A375 (cell line): ENCODE results near the gene LTF. TPM values are rescaled to one million over a fixed set of nuclear protein-coding genes. Genes with fewer than 3 reads are reported as not detected.

Experiments used
- total RNA-seq: library from RNA; depleted of rRNA; stranded (reverse); fragments of >200 nt; shearing (Covaris generic); gene quantifications from 2 replicates; pipeline ENCODE4 v1.2.3, GENCODE V29; 2014; rRNA removed

The LTF gene
- 0.04 TPM in 1 of 2 replicates, not detected in the other for total RNA-seq

DNA sequence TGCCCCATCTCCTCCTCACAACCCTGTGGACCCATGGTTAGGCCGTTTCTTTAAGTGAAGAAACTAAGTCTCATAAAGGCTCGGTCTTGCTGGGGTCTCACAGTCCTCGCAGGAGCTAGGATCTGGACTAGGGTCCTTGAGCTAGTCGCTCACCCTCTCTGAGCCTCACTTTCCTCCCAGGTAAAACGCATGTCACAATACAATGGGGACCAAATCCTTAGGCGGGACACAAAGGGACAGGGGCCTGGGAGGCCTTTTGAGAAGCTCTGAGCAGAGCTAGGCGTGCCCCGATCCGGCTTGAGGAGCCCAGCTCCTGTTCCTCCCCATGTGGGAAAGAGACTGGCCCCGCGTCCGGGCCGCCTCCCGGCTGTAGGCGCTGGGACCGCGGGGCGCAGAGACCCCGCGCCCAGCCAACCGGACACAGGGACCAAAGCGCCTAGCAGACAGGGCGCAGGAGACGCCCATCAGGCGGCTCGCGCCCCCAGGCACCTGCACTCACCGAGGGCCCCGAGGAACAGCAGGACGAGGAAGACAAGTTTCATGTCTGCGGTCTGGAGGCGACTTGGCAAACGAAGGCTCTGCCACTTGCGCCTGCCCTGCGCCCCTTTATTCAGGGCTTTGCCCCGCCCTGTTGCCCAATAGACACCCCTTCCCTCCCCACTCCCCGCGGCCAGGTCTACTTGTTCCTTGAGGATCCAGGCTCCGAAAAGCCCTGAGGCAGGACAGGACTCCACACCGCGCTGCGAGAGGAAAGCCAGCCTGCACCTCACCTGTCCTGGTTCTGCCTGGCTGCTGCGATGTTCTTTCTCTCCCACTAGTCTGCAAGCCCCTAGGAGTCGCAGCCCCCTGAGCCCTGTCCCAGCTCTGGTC lies at the start of gene LTF:
TSS of gene LTF (minus strand) at position 580 of the 870 bp plus-strand sequence. CDS start at position 542, 38 bp downstream.

DNA sequence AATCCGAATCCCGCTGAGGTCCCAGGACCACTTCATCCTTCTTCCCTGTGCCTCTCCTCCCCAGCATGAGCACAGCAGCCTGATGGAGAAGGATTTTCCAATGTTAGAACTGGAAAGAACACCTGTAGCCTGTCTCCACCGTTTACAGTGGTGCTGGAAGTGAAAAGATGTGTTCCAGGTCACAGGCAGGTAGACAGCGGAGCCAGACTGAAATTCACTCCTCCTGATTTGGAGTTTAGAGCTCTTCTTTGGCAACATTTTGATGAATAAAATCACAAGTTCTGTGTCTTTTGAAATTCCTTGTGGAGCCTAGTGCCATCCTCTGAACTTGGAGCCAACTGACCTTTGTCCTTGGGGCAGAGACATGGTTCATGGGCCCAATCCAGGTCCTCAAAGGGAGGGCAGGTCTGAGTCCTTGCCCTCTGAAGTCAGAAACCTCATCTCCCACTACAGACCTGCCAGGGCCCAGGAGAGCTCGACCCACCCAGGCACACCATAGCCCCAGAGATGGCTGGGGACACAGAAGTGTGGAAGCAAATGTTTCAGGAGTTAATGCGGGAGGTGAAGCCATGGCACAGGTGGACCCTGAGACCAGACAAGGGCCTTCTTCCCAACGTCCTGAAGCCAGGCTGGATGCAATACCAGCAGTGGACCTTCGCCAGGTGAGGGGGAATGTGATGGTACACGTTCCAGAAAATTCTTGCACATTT lies 33.0 kb upstream of the LTF start, which contains the start of gene RTP3:
TSS of gene RTP3 (plus strand) at position 421 of the 710 bp plus-strand sequence. CDS start at position 508, 87 bp downstream.

GRCh38 chr3:46406788-46407611 lies 57.7 kb downstream of the LTF start, which contains the start of the genes CCR5AS and CCRL2:
CCR5AS (minus strand) TSS chr3:46407066.
CCRL2 (plus strand) TSS chr3:46407259; CDS start chr3:46408080, 821 bp downstream.

Other genes with a start within 250 kb of the LTF start
- gene CCR3, start 222.4 kb downstream of the LTF start, total RNA-seq = not detected in 2 replicates
- gene CCR2, start 110.8 kb downstream of the LTF start, total RNA-seq = not detected in 2 replicates
- not detected in 2 replicates for gene CCR5, start 94.0 kb downstream of the LTF start, total RNA-seq
- gene CCRL2, start 57.6 kb downstream of the LTF start, total RNA-seq = not detected in 2 replicates
- 0.08 TPM in 1 of 2 replicates, not detected in the other for gene RTP3, start 33.1 kb upstream of the LTF start, total RNA-seq
- gene LRRC2, start 101.4 kb upstream of the LTF start, total RNA-seq = 0.37 and 0.53 TPM in 2 replicates
- not detected in 2 replicates for gene FAM240A, start 147.6 kb upstream of the LTF start, total RNA-seq
- gene ALS2CL, start 228.8 kb upstream of the LTF start, total RNA-seq = 5.1 and 8.0 TPM in 2 replicates
- 0.23 and 0.48 TPM in 2 replicates for gene TMIE, start 236.5 kb upstream of the LTF start, total RNA-seq